Measurements from ENCODE around the gene PPDPF. TPM values are rescaled to one million over a fixed set of nuclear protein-coding genes. Genes with fewer than 3 reads are reported as not detected.

PPDPF gene
- total and polyA plus RNA-seq, 2 donors (not counting 1 experiment from before 2014, with no cell fraction given) = 34.0 to 58.0 TPM

DNA sequence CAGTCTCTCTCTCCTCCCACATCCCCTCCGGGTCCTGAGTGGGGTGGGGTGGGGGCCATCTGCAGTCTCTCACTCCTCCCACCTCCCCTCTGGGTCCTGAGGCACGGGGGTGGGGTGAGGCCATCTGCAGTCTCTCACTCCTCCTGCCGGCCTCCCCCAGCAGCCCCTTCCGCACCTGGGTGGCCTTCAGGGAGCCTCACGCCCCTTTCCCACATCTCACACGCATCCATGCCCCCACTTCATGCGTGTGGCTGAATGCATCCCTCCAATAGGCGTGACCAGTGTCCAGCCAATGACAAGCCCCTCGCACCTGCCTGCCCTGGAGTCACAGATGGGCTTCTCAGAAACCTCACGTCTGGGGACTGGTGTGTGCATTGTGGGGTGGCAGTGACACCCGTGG is 28.0 kb downstream of the PPDPF start:
- H3K4me2 ChIP-seq (ENCODE audit: extremely low read depth, insufficient read depth, low read length) = no peak overlapping the region
- no peak overlapping the region for H2AFZ ChIP-seq (ENCODE audit: low read length)
- H4K20me1 ChIP-seq (ENCODE audit: control insufficient read depth, extremely low read depth, insufficient read depth, low read length) = no peaks in the 10 kb centered on the region
- no peak for DNase-seq (ENCODE audit: low read depth in 2 of 2)
- no peak overlapping the region for H3K9ac ChIP-seq (ENCODE audit: insufficient read depth, low read length)
- TF ChIP-seq EZH2 (IDR thresholded peaks at IDR 0.05; ENCODE audit: low read length, missing control alignments) (no peak), CTCF (conservative IDR thresholded peaks at IDR 0.05 in 1 of 2, IDR thresholded peaks at IDR 0.05 in 1 of 2; ENCODE audit: low read depth in 1 of 2, low read length in 2 of 2) (no peak)
- H3K36me3 ChIP-seq (ENCODE audit: control insufficient read depth, insufficient read depth, low read length) = no peaks in the 10 kb centered on the region
- H3K4me3 ChIP-seq (replicated peaks in 1 of 4; ENCODE audit: control extremely low read depth in 1 of 4, insufficient read depth in 1 of 4, low read depth in 3 of 4, low read length in 4 of 4) = no peak overlapping the region
- no peak overlapping the region for H3K27ac ChIP-seq (ENCODE audit: insufficient read depth, low read length)
- H3K27me3 ChIP-seq (ENCODE audit: control insufficient read depth, insufficient read depth, low read length) = peaks cover 11% of the 10 kb centered on the region
- no peaks in the 10 kb centered on the region for H3K79me2 ChIP-seq (ENCODE audit: control insufficient read depth, insufficient read depth, low read length)
- no peaks in the 10 kb centered on the region for H3K4me1 ChIP-seq (ENCODE audit: control insufficient read depth, extremely low read depth, insufficient read depth, low read length)
- no peaks in the 10 kb centered on the region for H3K9me3 ChIP-seq (ENCODE audit: control insufficient read depth, insufficient read depth, low read depth, low read length)

- Histone ChIP-seq H4K20me1 (ENCODE audit: control insufficient read depth, extremely low read depth, insufficient read depth, low read length) (no peaks in the 10 kb centered on the region), H3K4me1 (ENCODE audit: control insufficient read depth, extremely low read depth, insufficient read depth, low read length) (no peaks in the 10 kb centered on the region), H3K27ac (ENCODE audit: insufficient read depth, low read length) (no peak overlapping the region), H3K79me2 (ENCODE audit: control insufficient read depth, insufficient read depth, low read length) (no peaks in the 10 kb centered on the region), H3K9me3 (ENCODE audit: control insufficient read depth, insufficient read depth, low read depth, low read length) (no peaks in the 10 kb centered on the region), H3K9ac (ENCODE audit: insufficient read depth, low read length) (no peak overlapping the region), H3K27me3 (ENCODE audit: control insufficient read depth, insufficient read depth, low read length) (peaks cover 11% of the 10 kb centered on the region), H3K4me2 (ENCODE audit: extremely low read depth, insufficient read depth, low read length) (no peak overlapping the region), H2AFZ (ENCODE audit: low read length) (no peak overlapping the region), H3K4me3 (replicated peaks in 1 of 4; ENCODE audit: control extremely low read depth in 1 of 4, insufficient read depth in 1 of 4, low read depth in 3 of 4, low read length in 4 of 4) (no peak overlapping the region), H3K36me3 (ENCODE audit: control insufficient read depth, insufficient read depth, low read length) (no peaks in the 10 kb centered on the region)
- no peak for DNase-seq (ENCODE audit: low read depth in 2 of 2)
- no peak for TF ChIP-seq EZH2 (IDR thresholded peaks at IDR 0.05; ENCODE audit: low read length, missing control alignments)
- TF ChIP-seq CTCF (conservative IDR thresholded peaks at IDR 0.05 in 1 of 2, IDR thresholded peaks at IDR 0.05 in 1 of 2; ENCODE audit: low read depth in 1 of 2, low read length in 2 of 2) = no peak
These were observed 28.5 kb downstream of the PPDPF start for GRCh38 chr20:63549019-63549418.

DNA sequence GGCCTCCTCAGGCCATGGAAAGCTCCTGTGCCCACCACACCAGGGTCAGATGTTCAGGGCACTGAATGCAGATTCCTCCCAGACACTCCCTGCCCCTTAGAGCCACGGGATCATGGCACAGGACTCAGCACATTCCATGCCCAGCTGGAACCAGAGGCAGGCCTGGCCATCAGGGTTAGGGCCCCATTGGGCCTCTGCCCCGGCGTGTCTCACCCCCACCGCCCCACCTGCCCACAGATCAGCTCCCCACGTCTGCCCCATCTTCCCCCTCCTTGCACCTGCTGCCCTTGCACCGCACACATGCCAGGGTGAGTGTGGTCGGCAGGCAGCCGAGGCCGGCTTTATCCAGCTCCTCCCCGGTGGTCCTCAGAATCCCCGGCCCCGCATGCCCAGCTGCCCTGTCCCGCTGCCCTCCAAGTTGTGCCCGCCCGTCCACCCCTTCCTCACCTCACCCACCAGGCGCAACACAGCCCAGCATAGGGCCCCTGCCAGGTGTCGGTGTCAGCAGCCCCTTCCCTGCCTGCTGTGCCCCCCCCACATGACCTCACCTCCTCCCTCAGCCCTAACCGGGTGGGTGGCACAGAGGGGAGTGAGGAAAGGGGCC is 29.2 kb downstream of the PPDPF start:
- Histone ChIP-seq H3K4me3 (replicated peaks in 1 of 4; ENCODE audit: control extremely low read depth in 1 of 4, insufficient read depth in 1 of 4, low read depth in 3 of 4, low read length in 4 of 4) (no peak overlapping the region), H3K79me2 (ENCODE audit: control insufficient read depth, insufficient read depth, low read length) (no peaks in the 10 kb centered on the region), H3K27me3 (ENCODE audit: control insufficient read depth, insufficient read depth, low read length) (peaks cover 11% of the 10 kb centered on the region), H3K4me2 (ENCODE audit: extremely low read depth, insufficient read depth, low read length) (no peak overlapping the region), H3K36me3 (ENCODE audit: control insufficient read depth, insufficient read depth, low read length) (no peaks in the 10 kb centered on the region), H3K27ac (ENCODE audit: insufficient read depth, low read length) (no peak overlapping the region), H2AFZ (ENCODE audit: low read length) (no peak overlapping the region), H3K9ac (ENCODE audit: insufficient read depth, low read length) (no peak overlapping the region), H3K9me3 (ENCODE audit: control insufficient read depth, insufficient read depth, low read depth, low read length) (no peaks in the 10 kb centered on the region), H3K4me1 (ENCODE audit: control insufficient read depth, extremely low read depth, insufficient read depth, low read length) (no peaks in the 10 kb centered on the region), H4K20me1 (ENCODE audit: control insufficient read depth, extremely low read depth, insufficient read depth, low read length) (no peaks in the 10 kb centered on the region)
- no peak for DNase-seq (ENCODE audit: low read depth in 2 of 2)
- TF ChIP-seq CTCF (conservative IDR thresholded peaks at IDR 0.05 in 1 of 2, IDR thresholded peaks at IDR 0.05 in 1 of 2; ENCODE audit: low read depth in 1 of 2, low read length in 2 of 2) (no peak), EZH2 (IDR thresholded peaks at IDR 0.05; ENCODE audit: low read length, missing control alignments) (no peak)
